SK-N-DZ (cell line): Measurements from ENCODE around the gene MCOLN1. TPM values are rescaled to one million over a fixed set of nuclear protein-coding genes. Genes with fewer than 3 reads are reported as not detected.

Experiments used
- DNase-seq: peaks from one replicate; pipeline ENCODE4 v3.0.0-alpha.2; 2015; ENCODE audit warnings: low spot score
- polyA plus RNA-seq, 2 experiments: library from polyadenylated mRNA; depleted of rRNA; stranded (reverse); fragments of >200 nt; gene quantifications; 2 replicates each; pipeline ENCODE4 v1.2.3, GENCODE V29; 2014

The MCOLN1 gene
- polyA plus RNA-seq (2014; cell fraction: cytosol; rRNA removed), result 5.5 and 6.4 TPM in 2 replicates
- 24.2 and 29.8 TPM in 2 replicates for polyA plus RNA-seq (2014; cell fraction: nucleus; rRNA removed)

DNA sequence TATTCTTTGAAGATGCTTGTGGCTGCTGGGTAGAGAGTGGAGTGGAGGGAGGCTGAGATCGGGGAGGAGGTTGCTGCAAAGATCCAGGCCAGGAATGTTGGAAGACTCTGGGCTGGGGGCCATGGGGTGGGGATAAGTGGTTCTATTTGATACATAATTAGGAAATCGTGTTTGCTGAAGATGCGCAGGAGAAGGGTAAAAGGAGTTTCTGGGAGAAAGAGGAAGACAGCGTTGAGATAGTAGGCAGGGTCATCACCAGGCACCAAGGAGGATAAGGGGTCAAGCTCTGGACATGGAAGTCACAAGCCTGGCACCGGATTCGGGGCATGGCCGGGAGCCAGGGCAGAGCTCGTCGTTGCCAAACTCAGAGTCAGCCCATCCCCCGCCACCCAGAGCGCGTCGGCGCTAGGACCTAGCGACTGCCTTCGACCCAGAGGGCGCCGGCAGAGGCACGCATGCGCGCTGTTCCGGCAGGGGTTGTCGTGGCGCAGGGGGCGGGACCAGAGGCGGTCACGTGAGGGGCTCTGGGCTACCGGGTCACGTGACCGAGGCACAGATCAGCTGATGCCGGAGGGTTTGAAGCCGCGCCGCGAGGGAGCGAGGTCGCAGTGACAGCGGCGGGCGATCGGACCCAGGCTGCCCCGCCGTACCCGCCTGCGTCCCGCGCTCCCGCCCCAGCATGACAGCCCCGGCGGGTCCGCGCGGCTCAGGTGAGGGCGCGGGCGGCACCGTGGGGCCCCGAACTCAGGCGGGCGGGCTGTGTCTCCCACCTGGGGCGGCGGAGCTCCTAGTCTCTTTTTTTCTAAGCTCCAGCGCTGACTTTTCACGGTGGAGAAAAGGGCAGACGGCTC is at the start of gene MCOLN1:
MCOLN1 (plus strand) TSS at position 553 of the 851 bp plus-strand sequence; CDS start at position 680, 127 bp downstream.
- peak; percentile 94 for DNase-seq

DNA sequence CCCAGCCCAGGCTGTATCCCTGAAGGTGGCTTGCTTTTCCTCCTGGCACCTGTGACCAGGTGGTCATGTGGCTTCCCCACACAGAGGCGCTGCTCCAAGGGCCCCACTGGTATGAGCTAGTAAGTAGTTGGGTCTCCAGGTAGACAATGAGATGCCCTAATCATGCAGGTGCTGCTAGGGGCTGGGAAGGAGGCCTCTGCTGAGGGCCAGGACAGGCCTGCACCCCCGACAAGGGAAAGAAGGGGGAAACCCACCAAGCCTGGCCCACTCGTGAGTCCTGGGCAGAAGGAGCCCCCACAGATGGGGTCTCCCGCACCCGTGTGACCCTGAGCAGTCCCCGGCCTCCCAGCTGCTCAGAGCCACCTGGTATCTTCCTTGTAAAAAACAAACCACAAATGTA is 46.8 kb upstream of the MCOLN1 start:
- DNase-seq, result no peak

DNA sequence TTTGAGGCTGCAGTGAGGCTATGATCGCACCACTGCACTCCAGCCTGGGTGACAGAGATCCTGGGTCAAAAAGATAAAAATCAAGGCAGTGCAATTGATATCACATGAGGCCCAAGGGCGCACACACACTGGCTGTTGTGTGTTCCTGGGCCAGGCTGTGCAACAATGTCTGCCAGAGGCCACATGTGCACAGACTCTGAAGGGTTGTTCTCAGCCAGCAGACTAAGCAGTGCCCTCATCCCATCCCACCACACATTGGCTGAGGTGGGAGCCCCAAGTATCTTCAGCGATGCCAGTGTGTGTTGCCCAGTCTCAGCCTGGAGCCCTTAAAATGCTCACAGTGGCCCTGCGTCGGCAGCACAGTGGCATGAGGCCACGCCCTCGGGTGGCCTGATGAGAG is 46.2 kb upstream of the MCOLN1 start:
- DNase-seq, result no peak

DNA sequence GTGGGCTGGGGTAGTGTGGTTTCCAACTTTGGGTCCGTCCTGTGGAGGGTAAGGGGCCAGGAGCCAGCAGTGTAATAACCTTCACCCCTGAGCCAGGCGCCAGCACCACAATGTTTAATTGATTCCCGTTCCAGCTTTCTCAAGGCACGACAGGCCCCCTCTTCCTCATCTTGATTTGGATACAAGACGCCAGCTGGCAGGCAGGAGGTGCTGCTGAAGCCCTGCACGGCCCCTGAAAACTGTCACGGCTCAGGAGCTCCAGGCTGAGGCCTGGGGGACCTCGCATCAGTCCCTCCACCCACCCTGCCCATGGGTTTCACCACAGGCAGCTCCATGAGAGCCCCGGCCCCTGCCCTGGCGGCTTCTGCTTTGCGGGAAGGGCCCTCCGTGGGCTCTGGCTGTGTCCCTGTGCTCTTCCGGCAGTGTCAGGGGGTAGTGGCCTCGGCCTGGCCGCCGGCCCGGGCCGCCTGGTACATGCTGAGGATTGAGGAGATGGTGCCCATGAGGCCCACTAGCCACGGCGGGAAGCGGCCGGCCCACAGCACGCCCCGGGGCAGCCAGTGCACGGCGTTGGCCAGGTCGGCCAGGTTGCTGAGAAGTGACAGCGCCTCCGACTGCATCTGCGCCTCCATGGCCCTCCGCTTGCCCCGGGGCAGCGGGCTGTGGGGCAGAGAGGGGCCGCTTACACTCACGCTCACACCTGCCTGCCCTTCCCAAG is 45.5 kb upstream of the MCOLN1 start:
- DNase-seq, result no peak

DNA sequence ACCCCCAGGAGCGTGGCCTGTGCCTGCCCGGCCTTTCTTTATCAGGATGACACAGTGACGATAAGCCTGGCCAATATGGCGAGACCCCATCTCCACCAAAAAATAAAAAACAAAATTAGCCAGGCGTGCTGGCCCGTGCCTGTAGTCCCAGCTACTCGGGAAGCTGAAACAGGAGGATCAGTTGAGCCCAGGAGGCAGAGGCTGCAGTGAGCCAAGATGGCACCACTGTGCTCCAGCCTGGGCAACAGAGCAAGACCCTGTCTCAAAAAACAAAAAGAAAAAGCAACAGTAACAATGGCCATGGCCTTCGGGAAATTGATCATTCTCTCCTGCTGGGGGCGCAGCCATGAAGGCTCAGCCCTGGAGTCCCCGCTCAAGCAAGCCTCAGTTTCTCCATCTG is 44.7 kb upstream of the MCOLN1 start:
- DNase-seq, result no peak

DNA sequence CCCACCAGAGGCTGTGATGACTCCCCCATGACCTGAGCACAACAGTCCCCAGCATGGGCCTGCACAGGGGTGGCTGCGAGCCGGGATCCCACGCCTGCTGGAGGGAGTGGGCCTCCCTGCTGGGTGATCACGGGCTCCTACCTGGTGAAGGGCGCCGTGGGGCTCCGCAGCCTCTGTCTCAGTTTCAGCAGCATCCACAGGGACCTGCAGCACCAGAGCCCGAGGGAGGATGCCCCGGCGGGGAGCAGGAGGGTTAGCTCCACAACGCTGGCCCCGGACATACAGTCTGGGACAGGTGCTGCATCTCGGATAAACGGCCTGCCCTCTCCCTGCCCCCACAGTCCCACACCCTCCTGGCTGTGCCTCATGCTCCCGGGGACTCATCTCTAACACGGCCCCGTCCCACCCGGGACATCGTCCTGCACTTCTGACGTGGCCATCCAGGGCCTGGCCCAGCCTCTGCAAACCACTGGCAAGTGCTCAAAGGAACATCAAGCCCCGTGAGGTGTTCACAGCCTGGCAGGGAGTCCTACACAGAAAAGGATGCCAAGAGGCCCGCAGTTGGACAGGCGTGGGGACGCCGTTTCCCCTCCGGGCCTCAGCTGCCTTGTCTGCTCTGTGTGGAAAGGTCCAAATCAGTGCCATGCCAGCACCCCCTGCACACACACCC is 44.1 kb upstream of the MCOLN1 start:
- DNase-seq, result no peak

DNA sequence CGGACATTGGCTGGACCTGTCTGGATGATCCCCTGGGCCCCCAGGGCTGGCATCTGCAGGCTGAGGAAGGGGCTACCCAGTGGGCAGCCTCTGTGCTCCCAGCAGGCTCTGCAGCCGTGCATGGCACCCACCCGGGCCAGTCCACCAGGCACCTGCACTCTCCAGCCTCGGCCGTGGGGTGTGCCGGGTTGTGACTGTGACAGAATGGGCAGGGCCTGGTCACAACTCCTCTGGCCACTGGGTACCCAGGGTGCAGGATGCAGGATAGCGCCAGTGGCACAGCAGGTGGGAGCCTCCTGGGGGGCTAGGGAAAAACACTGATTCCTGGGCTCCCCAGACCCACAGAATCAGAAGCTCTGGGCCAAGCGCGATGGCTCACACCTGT is 43.6 kb upstream of the MCOLN1 start:
- DNase-seq, result no peak

DNA sequence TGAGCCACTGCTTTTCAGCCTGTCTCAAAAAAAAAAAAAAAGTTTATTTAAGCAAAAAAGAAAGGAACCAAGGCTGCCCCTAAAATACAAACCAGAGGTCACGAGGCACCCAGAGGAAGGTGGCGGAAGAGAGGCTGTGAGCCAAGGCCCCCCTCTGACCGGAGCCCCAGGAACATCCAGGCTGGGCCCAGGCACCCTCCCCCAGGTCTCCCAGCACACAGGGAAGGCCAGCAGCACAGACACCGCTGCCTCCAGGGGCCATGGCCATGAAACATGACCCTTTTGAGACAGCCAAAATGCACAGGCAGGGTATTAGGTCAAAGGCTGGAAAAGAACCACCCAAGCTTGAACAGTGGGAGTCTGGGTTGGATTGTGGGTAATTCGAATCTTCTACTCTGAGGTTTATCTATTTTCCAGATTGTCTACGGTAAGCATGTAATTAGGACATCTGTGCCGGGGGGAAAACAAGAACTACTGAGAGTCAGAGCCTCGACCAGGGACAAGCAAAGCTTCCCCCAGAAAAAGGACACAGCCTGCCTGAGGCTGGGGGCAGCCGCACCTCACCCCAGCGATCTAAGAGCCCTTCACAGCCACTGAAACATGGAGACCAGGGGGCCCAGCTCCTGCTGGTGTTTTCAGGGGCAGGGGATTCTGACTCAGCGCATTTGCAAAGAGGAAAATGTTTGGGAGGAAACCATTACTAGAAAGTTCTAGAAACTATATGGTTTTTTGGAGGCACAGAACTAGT is 42.0 kb upstream of the MCOLN1 start:
- no peak for DNase-seq

DNA sequence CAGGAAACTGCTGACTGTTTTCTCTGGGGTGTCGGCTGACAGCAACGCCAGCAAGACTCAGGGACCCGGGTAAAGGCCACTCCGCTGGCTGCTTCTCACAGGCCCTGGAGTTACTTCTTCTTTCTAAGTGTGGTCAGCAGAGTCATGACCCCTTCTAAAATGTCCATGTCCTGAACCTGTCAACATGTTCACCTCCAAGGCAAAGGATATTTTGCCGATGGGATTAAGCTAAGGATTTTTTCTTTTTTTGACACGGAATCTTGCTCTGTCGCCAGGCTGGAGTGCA is 41.5 kb upstream of the MCOLN1 start:
- DNase-seq, result no peak

DNA sequence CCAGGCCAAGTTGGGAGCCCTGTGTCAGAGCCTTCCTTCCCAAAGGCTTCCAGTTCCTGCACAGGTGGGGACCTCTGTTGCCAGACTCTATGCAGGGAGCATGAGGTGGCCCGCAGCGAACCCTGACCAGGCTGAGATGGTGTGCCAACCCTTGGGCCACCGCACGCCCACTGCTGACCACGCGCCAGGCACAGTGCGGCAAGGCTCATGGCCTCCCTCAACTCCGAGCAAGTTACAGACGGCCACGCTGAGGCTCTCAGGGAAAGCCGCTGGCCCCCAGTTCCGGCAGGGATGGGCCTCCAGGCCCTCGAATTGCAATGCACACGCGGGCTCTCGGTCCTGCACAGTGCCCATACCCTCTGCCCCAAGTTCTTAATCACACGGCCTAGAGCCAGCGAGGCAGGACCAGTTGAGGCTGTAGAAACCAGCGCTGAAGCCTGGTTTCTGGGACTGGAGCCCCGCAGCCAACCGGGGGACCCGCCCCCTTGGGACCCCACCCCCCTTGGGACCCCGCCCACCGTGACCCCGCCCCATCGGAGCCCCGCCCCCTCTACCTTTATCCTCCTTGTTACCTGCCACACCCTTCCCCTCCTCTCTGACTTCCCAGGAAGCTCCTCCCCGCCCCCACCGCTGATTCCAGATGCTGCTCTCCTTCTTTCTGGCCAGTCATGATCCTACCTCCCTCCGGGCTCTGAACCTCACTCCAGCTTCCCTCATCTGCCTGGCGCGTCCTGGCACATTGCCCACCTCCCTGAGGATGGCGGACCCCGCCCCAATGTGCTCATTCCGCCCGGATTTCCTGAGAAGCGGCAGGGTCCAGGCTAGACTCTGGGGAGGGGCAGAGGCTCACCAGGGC is 39.6 kb upstream of the MCOLN1 start:
- peak; percentile 23 for DNase-seq

DNA sequence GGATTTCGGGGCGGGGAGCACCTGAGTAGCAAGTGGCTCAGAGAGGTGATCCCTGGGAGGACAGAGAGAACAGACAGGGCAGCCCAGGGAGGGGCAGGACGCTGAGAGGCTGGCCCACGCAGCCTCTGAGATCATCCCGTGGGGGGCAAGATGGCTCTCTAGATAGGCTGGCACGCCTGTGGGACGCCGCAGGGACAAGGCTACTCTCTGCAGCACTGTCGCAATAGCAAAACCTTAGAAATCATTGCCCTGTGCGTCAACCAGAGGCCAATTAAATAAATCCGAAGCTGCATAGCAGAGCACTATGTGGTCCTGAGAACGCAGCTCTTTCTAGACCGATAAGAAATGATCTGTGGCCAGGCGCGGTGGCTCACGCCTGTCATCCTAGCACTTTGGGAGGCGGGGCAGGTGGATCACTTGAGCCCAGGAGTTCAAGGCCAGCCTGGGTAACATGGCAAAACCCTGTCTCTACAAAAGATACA is 38.7 kb upstream of the MCOLN1 start:
- no peak for DNase-seq

DNA sequence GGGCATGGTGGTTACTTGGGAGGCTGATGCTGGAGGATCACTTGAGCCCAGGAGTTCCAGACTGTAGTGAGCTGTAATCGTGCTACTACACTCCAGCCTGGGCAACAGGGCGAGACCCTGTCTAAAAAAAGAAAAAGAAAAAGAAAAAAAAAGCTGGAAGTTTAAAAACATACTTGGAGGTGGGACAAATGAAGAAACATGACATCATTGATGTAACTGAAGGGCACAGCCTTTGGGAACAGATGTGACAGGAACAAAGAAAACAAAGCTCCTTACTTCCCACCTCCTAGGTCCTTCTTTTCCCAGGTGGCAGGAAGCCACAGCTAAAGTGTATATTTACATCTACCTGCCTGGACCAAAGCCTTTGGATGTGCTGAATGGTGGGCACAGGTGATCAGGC is 35.5 kb upstream of the MCOLN1 start:
- no peak for DNase-seq

DNA sequence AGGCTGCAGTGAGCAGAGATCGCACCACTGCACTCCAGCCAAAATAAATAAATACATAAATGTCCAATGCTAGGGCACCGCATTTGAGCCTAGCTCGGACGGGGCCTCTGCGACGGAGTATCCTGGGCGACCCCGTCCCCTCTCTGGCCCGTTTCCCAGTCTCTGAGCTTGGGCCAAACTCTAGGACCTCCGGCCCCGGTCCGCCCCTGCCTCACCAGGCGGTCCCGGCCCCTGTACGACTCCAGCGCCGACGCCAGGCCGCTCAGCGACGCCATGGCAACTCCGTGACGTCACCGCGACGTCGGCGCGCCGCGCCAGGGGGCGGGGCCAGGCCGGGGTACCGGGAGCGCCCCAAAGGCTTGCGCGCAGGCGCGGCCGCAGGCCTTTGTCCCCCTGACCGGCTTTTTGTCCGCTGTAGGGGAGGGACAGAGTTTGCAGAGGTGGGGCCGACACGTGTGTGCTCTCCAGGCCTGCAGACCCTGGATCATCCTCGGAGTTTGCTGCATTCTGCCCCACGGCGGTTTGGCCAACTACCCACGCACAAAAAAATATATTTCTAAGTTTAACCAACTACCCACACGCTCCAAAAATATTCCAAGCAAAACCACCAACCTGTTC is 33.6 kb upstream of the MCOLN1 start, which contains the start of gene PEX11G:
PEX11G (minus strand) TSS at position 300 of the 618 bp plus-strand sequence; CDS start at position 275, 25 bp downstream.
- peak; percentile 74 for DNase-seq

DNA sequence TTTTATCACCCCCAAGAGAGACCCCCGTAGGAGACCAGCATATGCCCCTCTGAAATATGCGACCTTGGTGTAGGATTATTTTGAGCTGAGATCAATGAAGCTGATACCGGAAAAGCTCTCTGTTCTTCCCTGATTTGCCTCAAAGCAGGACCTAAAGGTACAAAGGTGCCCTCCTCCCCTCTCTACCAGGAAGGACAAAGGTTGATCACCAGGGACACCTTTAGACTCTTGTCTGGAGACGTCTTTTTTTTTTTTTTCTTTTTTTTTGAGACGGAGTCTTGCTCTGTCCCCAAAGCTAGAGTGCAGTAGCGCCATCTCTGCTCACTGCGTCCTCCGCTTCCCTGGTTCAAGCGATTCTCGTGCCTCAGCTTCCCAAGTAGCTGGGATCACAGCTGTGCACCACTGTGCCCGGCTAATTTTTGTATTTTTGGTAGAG is 32.8 kb upstream of the MCOLN1 start:
- DNase-seq, result no peak

DNA sequence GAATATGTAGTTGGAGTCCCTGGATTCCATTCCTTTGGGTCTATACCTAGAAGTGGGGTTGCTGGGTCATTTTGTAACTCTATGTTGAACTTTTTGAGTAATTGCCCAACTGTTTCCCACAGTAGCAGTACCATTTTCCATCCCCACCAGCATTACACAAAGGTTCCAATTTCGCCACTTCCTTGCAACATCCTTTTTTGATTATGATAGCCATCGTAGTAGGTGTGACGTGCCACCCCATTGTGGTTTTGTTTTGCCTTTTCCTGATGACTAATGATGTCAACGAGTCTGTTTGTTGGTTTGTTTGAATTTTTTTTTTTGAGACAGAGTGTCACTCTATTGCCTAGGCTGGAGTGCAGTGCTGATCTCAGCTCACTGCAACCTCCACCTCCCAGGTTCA is 30.3 kb upstream of the MCOLN1 start:
- no peak for DNase-seq

DNA sequence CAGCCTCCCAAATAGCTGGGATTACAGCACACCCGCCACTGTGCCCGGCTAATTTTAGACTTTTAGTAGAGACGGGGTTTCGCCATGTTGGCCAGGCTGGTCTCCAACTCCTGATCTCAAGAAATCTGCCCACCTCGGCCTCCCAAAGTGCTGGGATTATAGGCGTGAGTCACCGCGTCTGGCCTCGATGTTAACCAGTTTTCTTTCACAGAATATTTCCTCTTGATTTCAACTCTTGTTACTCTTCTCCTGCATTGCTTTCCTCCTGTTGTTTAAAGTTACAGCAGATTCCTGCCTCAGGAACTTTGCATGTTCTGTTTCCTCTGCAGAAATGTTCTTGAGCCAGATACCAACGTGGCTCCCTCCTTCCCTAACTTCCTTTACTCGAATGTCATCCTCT is 29.9 kb upstream of the MCOLN1 start:
- DNase-seq, result no peak

DNA sequence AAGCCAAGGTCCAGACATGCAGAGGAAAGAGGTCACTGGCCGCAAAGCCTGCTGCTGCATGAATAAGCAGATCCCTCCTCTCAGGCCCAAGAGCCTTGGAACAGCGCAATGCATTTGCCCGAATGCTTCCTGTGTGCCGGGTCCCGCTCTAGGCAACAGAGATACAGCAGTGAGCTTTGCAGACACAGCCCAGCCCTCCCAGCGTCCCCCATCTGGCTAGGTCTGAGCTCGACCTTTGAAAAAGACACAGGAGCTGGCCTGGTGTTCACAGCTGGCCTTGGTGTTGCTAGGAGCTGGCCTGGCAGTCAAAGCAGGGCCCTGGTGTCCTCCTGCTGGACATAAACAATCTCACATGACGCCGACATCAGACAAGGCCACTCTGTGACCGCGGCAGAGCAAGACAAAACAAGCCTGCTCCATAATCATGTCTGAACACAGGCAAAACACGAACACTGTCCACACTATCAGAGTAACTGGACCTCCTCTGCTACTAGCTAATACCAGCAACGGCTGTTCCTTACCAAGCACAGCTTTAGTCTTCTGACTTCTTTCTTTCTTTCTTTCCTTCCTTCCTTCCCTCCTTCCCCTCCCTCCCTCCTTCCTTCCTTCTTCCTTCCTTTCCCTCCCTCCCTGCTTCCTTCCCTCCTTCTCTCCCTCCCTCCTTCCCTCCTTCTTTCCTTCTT is 27.9 kb upstream of the MCOLN1 start:
- peak; percentile 72 for DNase-seq

DNA sequence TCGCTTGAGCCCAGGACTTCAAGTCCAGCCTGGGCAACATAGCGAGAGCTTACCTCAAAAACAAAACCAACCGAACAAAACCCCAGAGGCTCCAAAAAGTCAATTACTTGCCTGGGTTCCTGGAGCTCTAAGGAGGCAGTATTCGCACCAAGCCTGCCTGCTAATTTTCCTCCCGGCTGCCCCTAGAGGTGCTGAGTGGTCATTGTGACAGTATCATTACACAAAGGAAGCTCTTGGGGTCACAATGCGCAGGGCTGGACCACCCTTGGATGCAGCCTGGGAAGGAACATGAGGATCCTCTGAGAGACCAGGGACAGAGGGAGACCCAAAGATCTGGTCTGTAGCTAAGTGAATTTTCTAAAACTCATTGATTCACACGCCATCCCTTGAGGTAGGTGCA is 25.1 kb upstream of the MCOLN1 start:
- peak; percentile 51 for DNase-seq

DNA sequence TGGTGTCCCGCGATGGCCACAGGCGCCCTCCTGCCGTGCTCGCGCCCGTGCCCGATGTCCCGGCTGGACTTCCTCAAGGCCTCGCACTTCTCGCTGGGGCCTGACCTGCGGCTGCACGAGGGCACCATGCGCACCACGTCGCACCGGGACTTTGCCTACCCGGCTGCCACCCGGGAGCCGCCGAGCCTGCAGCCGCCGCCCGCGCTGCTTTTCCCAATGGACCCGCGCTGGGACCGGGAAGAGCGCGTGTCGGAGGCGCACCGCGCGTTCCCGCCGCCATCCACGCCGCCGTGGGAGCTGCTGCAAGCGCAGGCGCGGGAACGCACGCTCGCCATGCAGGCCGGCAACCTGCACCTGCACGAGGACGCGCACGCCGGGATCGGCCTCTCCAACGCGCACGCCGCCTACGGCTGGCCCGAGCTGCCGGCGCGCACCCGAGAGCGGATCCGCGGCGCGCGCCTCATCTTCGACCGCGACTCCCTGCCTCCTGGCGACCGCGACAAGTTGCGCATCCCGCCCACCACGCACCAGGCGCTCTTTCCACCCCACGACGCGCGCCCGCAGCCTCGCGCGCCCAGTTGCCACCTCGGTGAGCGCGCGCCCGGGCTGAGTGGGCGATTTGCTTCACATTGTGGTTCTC is 21.5 kb upstream of the MCOLN1 start:
- peak; percentile 79 for DNase-seq
